AG04450 (cell line): ENCODE data around the gene KATNA1. TPM values are rescaled to one million over a fixed set of nuclear protein-coding genes. Genes with fewer than 3 reads are reported as not detected.

Experiments
- CTCF ChIA-PET: fragments of 300-600, 350-600 bp; formaldehyde crosslinking; extraction: SDS; loops from one replicate; lab custom pipeline; 2022; ENCODE audit warnings: antibody characterized with exemption, inconsistent platforms; lab: Charles Lee
- POLR2A ChIA-PET: fragments of 350-600 bp; formaldehyde crosslinking; extraction: SDS; loops from one replicate; lab custom pipeline; 2021; ENCODE audit warnings: antibody characterized with exemption, inconsistent platforms; lab: Yijun Ruan, JAX
- DNase-seq: peaks from one replicate; pipeline ENCODE4 v3.0.0-alpha.2; 2011; ENCODE audit warnings: low read depth, low spot score
- H3K27ac ChIP-seq: one replicate; pipeline ENCODE4 v1.5.1; 2012; ENCODE audit warnings: low read depth, low read length, control low read depth
- H3K27me3 ChIP-seq: one replicate; pipeline ENCODE4 v1.6.0; 2012; ENCODE audit warnings: low read length; ENCODE audit not compliant: control insufficient read depth, insufficient read depth
- H3K4me3 ChIP-seq: 2 replicates; pipeline ENCODE4 v1.5.1; 2011; ENCODE audit warnings: mild to moderate bottlenecking, low read depth, low read length, control low read depth
- H3K9me3 ChIP-seq: 2 replicates; pipeline ENCODE4 v1.5.1; 2012; ENCODE audit warnings: low read length; ENCODE audit not compliant: control insufficient read depth, insufficient read depth
- CTCF ChIP-seq: IDR thresholded peaks from 2 replicates; pipeline ENCODE4 v1.5.1; 2011; ENCODE audit warnings: low read depth, low read length, control low read depth, inconsistent platforms
- polyA plus RNA-seq: library from polyadenylated mRNA; depleted of rRNA; stranded (reverse); fragments of >200 nt; gene quantifications from 2 replicates; pipeline ENCODE4 v1.2.3, GENCODE V29; 2011

The KATNA1 gene
- polyA plus RNA-seq, 1 experiment = 37.4 TPM

GRCh38 chr6:149566410-149567193 lies 81.9 kb downstream of the KATNA1 start:
- TF ChIP-seq CTCF = no peak
- H3K4me3 ChIP-seq = peak overlapping the region; percentile 88
- no peak for DNase-seq
- ChIA-PET CTCF (interaction anchor here (0.6 to 1.0 kb wide), 4 partner anchors 21 to 599 kb away, joined by 3 to 7 read pairs (median 4); partner anchors contain the start of gene PPIL4), POLR2A (no interaction called here)
- peak overlapping the region; percentile 61 for H3K27ac ChIP-seq
- H3K9me3 ChIP-seq = no peaks in the 10 kb centered on the region; the same call in 1 of the 2 replicates
- H3K27me3 ChIP-seq = no peaks in the 10 kb centered on the region

- DNase-seq = peak; percentile 86
- Histone ChIP-seq H3K27me3 (no peaks in the 10 kb centered on the region), H3K9me3 (no peaks in the 10 kb centered on the region; the same call in 1 of the 2 replicates), H3K4me3 (peak within 1 kb of the TSS; percentile 88), H3K27ac (peak within 1 kb of the TSS; percentile 61)
- CTCF ChIA-PET = interaction anchor here (0.6 to 1.0 kb wide), 9 partner anchors 14 to 598 kb away, joined by 3 to 7 read pairs (median 4); partner anchors contain the start of genes NUP43 and PPIL4
- POLR2A ChIA-PET = interaction anchor here (0.7 kb wide), 1 partner anchor 1266 kb away, joined by 4 read pairs; no protein-coding TSS in a partner anchor
- TF ChIP-seq CTCF = peak; percentile 74
These were observed 82.7 kb downstream of the KATNA1 start, which contains the start of gene GINM1 for GRCh38 chr6:149565527-149566409. GINM1 (plus strand) TSS chr6:149566375; CDS start chr6:149566415, 40 bp downstream.

- Histone ChIP-seq H3K9me3 (no peaks in the 10 kb centered on the region; the same call in 1 of the 2 replicates), H3K4me3 (no peak overlapping the region), H3K27ac (no peak overlapping the region), H3K27me3 (peaks cover 3% of the 10 kb centered on the region)
- ChIA-PET CTCF (no interaction called here), POLR2A (no interaction called here)
- TF ChIP-seq CTCF = no peak
- no peak for DNase-seq
These were observed 84.6 kb downstream of the KATNA1 start for GRCh38 chr6:149563928-149564325.

- no peak for TF ChIP-seq CTCF
- H3K4me3 ChIP-seq = no peak overlapping the region
- peaks cover 3% of the 10 kb centered on the region for H3K27me3 ChIP-seq
- ChIA-PET POLR2A (interaction anchor here (0.7 kb wide), 1 partner anchor 110 kb away, joined by 7 read pairs; no protein-coding TSS in a partner anchor), CTCF (interaction anchor here (0.5 to 1.1 kb wide), 3 partner anchors 15 to 160 kb away, joined by 3 to 4 read pairs (median 3); no protein-coding TSS in a partner anchor)
- no peaks in the 10 kb centered on the region; the same call in 1 of the 2 replicates for H3K9me3 ChIP-seq
- peak; percentile 37 for DNase-seq
- peak overlapping the region; percentile 47 for H3K27ac ChIP-seq
These were observed 85.1 kb downstream of the KATNA1 start for GRCh38 chr6:149563203-149563927.
